K562 (cell line): Measurements from ENCODE around the gene GABPB2. TPM values are rescaled to one million over a fixed set of nuclear protein-coding genes. Genes with fewer than 3 reads are reported as not detected.

ENCODE experiments used
- ATAC-seq: fragments of 200-7000 bp; cut with Tn5 transposase; 3 replicates; pipeline ENCODE4 v1.9.1; 2020; ENCODE audit warnings: moderate library complexity
- BruUV-seq: library from RNA; stranded (reverse); fragments of 400-500 nt; replicated peaks from 2 replicates; lab custom pipeline; 2021; lab: Mats Ljungman, UMichigan
- CTCF ChIA-PET: fragments of 300-600 bp; formaldehyde crosslinking; extraction: SDS; loops from one replicate; lab custom pipeline; 2021; ENCODE audit warnings: low intra/inter-chr PET ratio; lab: Yijun Ruan, JAX
- POLR2A ChIA-PET: fragments of 300-600, 350-650 bp; sonication (Branson Sonifier 250); formaldehyde crosslinking; extraction: SDS; loops from one replicate; lab custom pipeline; 2021; ENCODE audit warnings: antibody characterized with exemption, inconsistent platforms; lab: Yijun Ruan, JAX
- DNase-seq, 4 experiments: peaks; one replicate each; pipeline versions ENCODE4 v3.0.0 to v3.0.0-alpha.2; 2011 to 2018; ENCODE audit warnings: low spot score in 3 of 4, mixed read lengths in 3 of 4; ENCODE audit errors: extremely low read depth in 1 of 4
- FAIRE-seq: peaks from 2 replicates; lab custom pipeline; 2011; peaks lifted over from hg19 to GRCh38; lab: Jason Lieb, UNC
- H2AFZ ChIP-seq: 2 replicates; pipeline ENCODE4 v1.6.0; 2011; ENCODE audit warnings: low read depth, low read length, control low read depth, inconsistent platforms
- H3K27ac ChIP-seq: fragments of 200-600 bp; 3 replicates; pipeline ENCODE4 v1.8.0; 2011; ENCODE audit warnings: low read depth, mild to moderate bottlenecking, control low read depth, inconsistent platforms, low read length, moderate library complexity, mixed read lengths; ENCODE audit errors: extremely low read depth
- H3K27me3 ChIP-seq, 2 experiments: fragments of 300-600 bp in 1 of 2; 2 replicates in 1 of 2; 3 replicates in 1 of 2; pipeline versions ENCODE4 v1.6.0 to v1.8.0; 2011; ENCODE audit warnings: inconsistent platforms in 2 of 2, low read length in 2 of 2, mild to moderate bottlenecking in 1 of 2, mixed read lengths in 1 of 2, moderate library complexity in 1 of 2; ENCODE audit not compliant: control insufficient read depth in 2 of 2, insufficient read depth in 2 of 2
- H3K36me3 ChIP-seq: fragments of 300-600 bp; 3 replicates; pipeline ENCODE4 v1.8.0; 2011; ENCODE audit warnings: mild to moderate bottlenecking, low read length, inconsistent platforms; ENCODE audit not compliant: control insufficient read depth, insufficient read depth
- H3K4me1 ChIP-seq, 2 experiments: fragments of 200-600 bp in 1 of 2; replicated peaks in 1 of 2; 2 replicates in 1 of 2; 3 replicates in 1 of 2; pipeline versions ENCODE4 v1.5.1 to v1.8.0; 2011; ENCODE audit warnings: inconsistent platforms in 2 of 2, low read length in 2 of 2, mild to moderate bottlenecking in 1 of 2, mixed read lengths in 1 of 2, moderate library complexity in 1 of 2; ENCODE audit not compliant: control insufficient read depth in 2 of 2, insufficient read depth in 2 of 2
- H3K4me2 ChIP-seq: 2 replicates; pipeline ENCODE4 v1.6.1; 2011; ENCODE audit warnings: low read length, control low read depth, inconsistent platforms, mixed read lengths; ENCODE audit not compliant: insufficient read depth
- H3K4me3 ChIP-seq: fragments of 200-600 bp; sonication (generic), shearing (Covaris generic); 2 replicates; pipeline ENCODE4 v1.5.1; 2016; ENCODE audit warnings: control low read depth, inconsistent platforms
- H3K79me2 ChIP-seq: fragments of 200-600 bp; 3 replicates; pipeline ENCODE4 v1.8.0; 2011; ENCODE audit warnings: low read length, inconsistent platforms; ENCODE audit not compliant: control insufficient read depth, insufficient read depth
- H3K9ac ChIP-seq, 2 experiments: 2 replicates each; pipeline versions ENCODE4 v1.6.0 to v1.6.1; 2011; ENCODE audit warnings: low read depth in 2 of 2, low read length in 2 of 2, control low read depth in 1 of 2, inconsistent platforms in 1 of 2, mild to moderate bottlenecking in 1 of 2, mixed read lengths in 1 of 2; ENCODE audit not compliant: insufficient read depth in 1 of 2
- H3K9me1 ChIP-seq: one replicate; pipeline ENCODE4 v1.6.0; 2011; ENCODE audit warnings: inconsistent platforms, mild to moderate bottlenecking, low read length, moderate library complexity; ENCODE audit not compliant: control insufficient read depth, insufficient read depth
- H3K9me3 ChIP-seq: replicated peaks from 2 replicates; pipeline ENCODE4 v1.5.1; 2011; ENCODE audit warnings: low read depth, low read length, inconsistent platforms; ENCODE audit not compliant: control insufficient read depth, insufficient read depth
- H4K20me1 ChIP-seq: replicated peaks from 2 replicates; pipeline ENCODE4 v1.6.1; 2011; ENCODE audit warnings: low read length, inconsistent platforms, mixed read lengths; ENCODE audit not compliant: control insufficient read depth, insufficient read depth
- CTCF ChIP-seq, 3 experiments: IDR thresholded peaks in 2 of 3; conservative IDR thresholded peaks in 1 of 3; 2 replicates each; pipeline ENCODE4 v1.5.1; 2011 to 2012; ENCODE audit warnings: low read length in 3 of 3, mild to moderate bottlenecking in 3 of 3, control low read depth in 2 of 3, improper control_type of control experiment in 1 of 3, inconsistent platforms in 1 of 3, low read depth in 1 of 3, mixed read lengths in 1 of 3, moderate library complexity in 1 of 3; ENCODE audit not compliant: insufficient read depth in 2 of 3
- ETV1 ChIP-seq: fragments of 450-650 bp; conservative IDR thresholded peaks from 2 replicates; pipeline ENCODE4 v1.6.1; 2016; ENCODE audit warnings: missing genetic modification characterization, control low read depth, low read depth, missing compliant biosample characterization
- FOXA3 ChIP-seq, 2 experiments: fragments of 450-650 bp in 1 of 2; sonication (generic) in 1 of 2; formaldehyde crosslinking; IDR thresholded peaks in 1 of 2; conservative IDR thresholded peaks in 1 of 2; 2 replicates each; pipeline versions ENCODE4 v1.4.0 to v1.8.0; 2020 to 2022; ENCODE audit warnings: mild to moderate bottlenecking in 2 of 2, missing genetic modification reagents in 1 of 2
- HDAC6 ChIP-seq: IDR thresholded peaks from 2 replicates; pipeline ENCODE4 v1.6.1; 2012; ENCODE audit warnings: low read depth, mild to moderate bottlenecking, control low read depth, inconsistent platforms, low read length, moderate library complexity
- JUNB ChIP-seq: fragments of 450-650 bp; formaldehyde crosslinking; conservative IDR thresholded peaks from 2 replicates; pipeline ENCODE4 v1.4.0; 2020; ENCODE audit warnings: mild to moderate bottlenecking
- MTF1 ChIP-seq: fragments of 250-450 bp; sonication (Bioruptor Pico); IDR thresholded peaks from 2 replicates; pipeline ENCODE4 v1.9.0; 2021; ENCODE audit warnings: moderate library complexity, mild to moderate bottlenecking, inconsistent platforms, borderline replicate concordance
- PREB ChIP-seq: sonication (generic); formaldehyde crosslinking; IDR thresholded peaks from 2 replicates; pipeline ENCODE4 v1.8.1; 2023; ENCODE audit warnings: mild to moderate bottlenecking, missing genetic modification reagents
- SRSF1 ChIP-seq: fragments of 200-400 bp; formaldehyde crosslinking; IDR thresholded peaks from 2 replicates; pipeline ENCODE4 v1.6.1; 2017; ENCODE audit warnings: mild to moderate bottlenecking, low read depth, low read length, moderate library complexity
- XRCC4 ChIP-seq: IDR thresholded peaks from one replicate; pipeline ENCODE4 v1.6.1; 2011; ENCODE audit not compliant: insufficient read depth, insufficient read length; ENCODE audit errors: extremely low read depth
- ZNF280A ChIP-seq: fragments of 450-650 bp; IDR thresholded peaks from 2 replicates; pipeline ENCODE4 v1.6.1; 2018; ENCODE audit warnings: mild to moderate bottlenecking, low read depth; ENCODE audit not compliant: partially characterized antibody
- WGBS: fragments of 100-300 bp; shearing (Covaris generic); methylation state at CpG from one replicate; pipeline ENCODE4 v1.1.6; 2016; ENCODE audit warnings: low coverage, mixed read lengths; ENCODE audit not compliant: insufficient coverage; ENCODE audit errors: missing lambda C conversion rate; 5-methylcytosine and 5-hydroxymethylcytosine counted together
- in situ Hi-C: fragments of 300-500 bp; cut with MboI; formaldehyde crosslinking; loops from 4 replicates; pipeline ENCODE4 v1.15.0; 2018; ENCODE audit warnings: inconsistent platforms, mixed read lengths
- intact Hi-C: fragments of 100-400 bp; cut with micrococcal nuclease; formaldehyde crosslinking; loops from 2 replicates; pipeline ENCODE4 v1.14.2; 2022
- polyA plus RNA-seq, 8 experiments: library from polyadenylated mRNA; depleted of rRNA in 4 of 8; stranded (reverse) in 5 of 8; unstranded in 3 of 8; fragments of >200 nt; fragmentation: Nextera tagmentation in 2 of 8; fragmentation: Illumina TruSeq in 1 of 8; extraction: Ambion mirVana in 2 of 8; extraction: Trizol in 1 of 8; gene quantifications; 2 replicates each; pipeline versions ENCODE4 v1.2.1 to v1.2.3, GENCODE V29; 2011 to 2014; ENCODE audit warnings: inconsistent platforms in 1 of 8, missing spikeins in 1 of 8
- total RNA-seq, 7 experiments: library from RNA; depleted of rRNA in 6 of 7; stranded (reverse); fragments of >200 nt in 6 of 7; fragmentation: Illumina TruSeq in 2 of 7; extraction: Trizol in 2 of 7; gene quantifications; 2 replicates each; pipeline versions ENCODE4 v1.2.1 to v1.2.3, GENCODE V29; 2011 to 2021; ENCODE audit warnings: low replicate concordance in 1 of 7

GABPB2 gene
- total and polyA plus RNA-seq, 9 of the 15 experiments (the other 6 are each of a cell fraction or from before 2014, with no cell fraction given): 2.2 to 13.3 (median 6.1) TPM

- under 1% methylated on average over 38 of the region's 38 CpGs for WGBS
- peaks cover 10 to 16% of the 10 kb centered on the region in 2 experiments; a peak in 4 of 5 replicates for H3K4me1 ChIP-seq
- H3K4me3 ChIP-seq: peak within 1 kb of the TSS; percentile 64
- peak; percentile 98 for ATAC-seq
- H3K27ac ChIP-seq: peak within 1 kb of the TSS; percentile 74
- H3K9me3 ChIP-seq: no peaks in the 10 kb centered on the region
- peak within 1 kb of the TSS; percentile 96 for H3K4me2 ChIP-seq
- H3K9ac ChIP-seq: peak within 1 kb of the TSS; percentile 87 to 92
- peak; percentile 99 for FAIRE-seq
- in situ Hi-C loops: no loop called here
- H2AFZ ChIP-seq: peak within 1 kb of the TSS; percentile 98
- no peaks in the 10 kb centered on the region for H4K20me1 ChIP-seq
- no peaks in the 10 kb centered on the region for H3K9me1 ChIP-seq
- peaks cover 34% of the 10 kb centered on the region; the same call in 2 of the 3 replicates for H3K36me3 ChIP-seq
- H3K27me3 ChIP-seq: no peaks in the 10 kb centered on the region
- CTCF ChIA-PET: interaction anchor here (0.7 to 1.3 kb wide), 2 partner anchors 67 to 90 kb away, joined by 3 to 5 read pairs; no protein-coding TSS in a partner anchor
- TSS peak; percentile 91 for BruUV-seq
- intact Hi-C loops: no loop called here
- DNase-seq: peak; percentile 88 to 99 (median 92)
- POLR2A ChIA-PET: interaction anchor here (0.6 to 1.7 kb wide), 10 partner anchors 10 to 562 kb away, joined by 3 to 5 read pairs (median 4); partner anchors contain the start of genes MLLT11, TMOD4 and VPS72
- H3K79me2 ChIP-seq: peaks cover 31% of the 10 kb centered on the region
- no peak for TF ChIP-seq HDAC6
- TF ChIP-seq ZNF280A: no peak
- no peak for TF ChIP-seq PREB (CRISPR knock-in tag)
- no peak; a peak in 1 of 4 replicates for TF ChIP-seq FOXA3 (CRISPR knock-in tag; conservative IDR thresholded peaks at IDR 0.05 in 1 of 2, IDR thresholded peaks at IDR 0.05 in 1 of 2)
- TF ChIP-seq ETV1 (tag): peak; percentile 100
- TF ChIP-seq CTCF (IDR thresholded peaks at IDR 0.05 in 2 of 3, conservative IDR thresholded peaks at IDR 0.05 in 1 of 3; ENCODE audit: insufficient read depth in 2 of 3, low read depth in 1 of 3, low read length in 3 of 3): peak in 1 of 3 experiments; percentile 2; a peak in 1 of 6 replicates
- no peak for TF ChIP-seq JUNB (CRISPR knock-in tag)
- TF ChIP-seq MTF1 (CRISPR knock-in tag): no peak
- TF ChIP-seq XRCC4: no peak
- no peak for TF ChIP-seq SRSF1
These were observed 95.4 kb downstream of the GABPB2 start, which contains the start of the genes LYSMD1 and SCNM1 for GRCh38 chr1:151165738-151166504. Gene LYSMD1, minus strand, starts transcription at chr1:151165902. Its CDS starts 644 bp downstream, at chr1:151165258. Gene SCNM1, plus strand, starts transcription at chr1:151166144. Its CDS starts 9 bp downstream, at chr1:151166153.
